ENCODE measurements around the gene IQCN.

DNA sequence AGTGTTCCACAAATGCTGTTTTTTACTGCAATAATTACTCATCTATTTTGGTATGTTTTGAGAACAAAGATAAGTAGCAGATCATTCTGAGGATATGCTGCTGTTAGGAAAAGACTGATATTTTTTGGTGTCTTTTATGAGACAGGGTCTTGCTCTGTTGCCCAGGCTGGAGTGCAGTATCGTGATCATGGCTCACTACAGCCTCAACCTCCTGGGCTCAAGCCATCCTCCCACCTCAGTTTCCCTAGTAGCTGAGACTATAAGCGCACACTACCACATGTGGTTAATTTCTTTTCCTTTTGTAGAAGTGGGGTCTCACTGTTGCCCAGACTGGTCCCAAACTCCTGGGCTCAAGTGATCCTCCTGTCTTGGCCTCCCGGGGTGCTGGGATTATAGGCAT is 39.1 kb upstream of the IQCN start:
- TF ChIP-seq SIN3A (IDR thresholded peaks at IDR 0.05; ENCODE audit: borderline replicate concordance, insufficient read depth, low read length), result no peak
- TF ChIP-seq, protein P1, sequence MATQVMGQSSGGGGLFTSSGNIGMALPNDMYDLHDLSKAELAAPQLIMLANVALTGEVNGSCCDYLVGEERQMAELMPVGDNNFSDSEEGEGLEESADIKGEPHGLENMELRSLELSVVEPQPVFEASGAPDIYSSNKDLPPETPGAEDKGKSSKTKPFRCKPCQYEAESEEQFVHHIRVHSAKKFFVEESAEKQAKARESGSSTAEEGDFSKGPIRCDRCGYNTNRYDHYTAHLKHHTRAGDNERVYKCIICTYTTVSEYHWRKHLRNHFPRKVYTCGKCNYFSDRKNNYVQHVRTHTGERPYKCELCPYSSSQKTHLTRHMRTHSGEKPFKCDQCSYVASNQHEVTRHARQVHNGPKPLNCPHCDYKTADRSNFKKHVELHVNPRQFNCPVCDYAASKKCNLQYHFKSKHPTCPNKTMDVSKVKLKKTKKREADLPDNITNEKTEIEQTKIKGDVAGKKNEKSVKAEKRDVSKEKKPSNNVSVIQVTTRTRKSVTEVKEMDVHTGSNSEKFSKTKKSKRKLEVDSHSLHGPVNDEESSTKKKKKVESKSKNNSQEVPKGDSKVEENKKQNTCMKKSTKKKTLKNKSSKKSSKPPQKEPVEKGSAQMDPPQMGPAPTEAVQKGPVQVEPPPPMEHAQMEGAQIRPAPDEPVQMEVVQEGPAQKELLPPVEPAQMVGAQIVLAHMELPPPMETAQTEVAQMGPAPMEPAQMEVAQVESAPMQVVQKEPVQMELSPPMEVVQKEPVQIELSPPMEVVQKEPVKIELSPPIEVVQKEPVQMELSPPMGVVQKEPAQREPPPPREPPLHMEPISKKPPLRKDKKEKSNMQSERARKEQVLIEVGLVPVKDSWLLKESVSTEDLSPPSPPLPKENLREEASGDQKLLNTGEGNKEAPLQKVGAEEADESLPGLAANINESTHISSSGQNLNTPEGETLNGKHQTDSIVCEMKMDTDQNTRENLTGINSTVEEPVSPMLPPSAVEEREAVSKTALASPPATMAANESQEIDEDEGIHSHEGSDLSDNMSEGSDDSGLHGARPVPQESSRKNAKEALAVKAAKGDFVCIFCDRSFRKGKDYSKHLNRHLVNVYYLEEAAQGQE (IDR thresholded peaks at IDR 0.05; ENCODE audit: insufficient read depth in 1 of 2, low read depth in 2 of 2, low read length in 2 of 2), result no peak
- no peak for TF ChIP-seq TAF1 (IDR thresholded peaks at IDR 0.05; ENCODE audit: borderline replicate concordance, insufficient read depth, low read length)

Measured in PFSK-1 (cell line).